SK-N-SH (cell line): ENCODE results near the gene VMAC.
A peak's percentile ranks its signal among the peaks of the same experiment; 100 is the strongest.

Experiments used
- EP300 ChIP-seq, 2 experiments: IDR thresholded peaks; 2 replicates each; pipeline versions ENCODE4 v1.4.0 to v1.6.1; 2012; ENCODE audit warnings: borderline replicate concordance in 1 of 2, low read depth in 1 of 2, low read length in 1 of 2
- EZH2phosphoT487 ChIP-seq: fragments of 200-600 bp; sonication (generic); IDR thresholded peaks from 2 replicates; pipeline ENCODE4 v1.6.1; 2017; ENCODE audit warnings: low read depth, mixed run types, mild to moderate bottlenecking, antibody characterized with exemption, moderate library complexity, borderline replicate concordance
- NFIC ChIP-seq: IDR thresholded peaks from 2 replicates; pipeline ENCODE4 v1.4.0; 2012; ENCODE audit warnings: borderline replicate concordance
- POLR2AphosphoS5 ChIP-seq: IDR thresholded peaks from 2 replicates; pipeline ENCODE4 v1.6.1; 2012; ENCODE audit warnings: low read depth, low read length
- RAD21 ChIP-seq: IDR thresholded peaks from 2 replicates; pipeline ENCODE4 v1.6.1; 2012; ENCODE audit warnings: mild to moderate bottlenecking, low read length
- SMC3 ChIP-seq: IDR thresholded peaks from 2 replicates; pipeline ENCODE4 v1.6.1; 2012; ENCODE audit warnings: low read depth, low read length, improper control_type of control experiment
- TAF1 ChIP-seq: IDR thresholded peaks from 2 replicates; pipeline ENCODE4 v1.6.1; 2012; ENCODE audit warnings: low read depth, mild to moderate bottlenecking, low read length, moderate library complexity, borderline replicate concordance
- TEAD4 ChIP-seq: IDR thresholded peaks from 2 replicates; pipeline ENCODE4 v1.4.0; 2012; ENCODE audit warnings: mild to moderate bottlenecking, borderline replicate concordance; ENCODE audit not compliant: insufficient read depth
- TF ChIP-seq, protein P1 (sequence below): fragments of 200-600 bp; sonication (generic); IDR thresholded peaks from 2 replicates; pipeline ENCODE4 v1.6.1; 2017; ENCODE audit warnings: antibody characterized with exemption, mild to moderate bottlenecking, moderate library complexity
- TF ChIP-seq, protein P2 (sequence below): IDR thresholded peaks from 2 replicates; pipeline ENCODE4 v1.6.1; 2012; ENCODE audit warnings: mild to moderate bottlenecking, low read depth, low read length, moderate library complexity

DNA sequence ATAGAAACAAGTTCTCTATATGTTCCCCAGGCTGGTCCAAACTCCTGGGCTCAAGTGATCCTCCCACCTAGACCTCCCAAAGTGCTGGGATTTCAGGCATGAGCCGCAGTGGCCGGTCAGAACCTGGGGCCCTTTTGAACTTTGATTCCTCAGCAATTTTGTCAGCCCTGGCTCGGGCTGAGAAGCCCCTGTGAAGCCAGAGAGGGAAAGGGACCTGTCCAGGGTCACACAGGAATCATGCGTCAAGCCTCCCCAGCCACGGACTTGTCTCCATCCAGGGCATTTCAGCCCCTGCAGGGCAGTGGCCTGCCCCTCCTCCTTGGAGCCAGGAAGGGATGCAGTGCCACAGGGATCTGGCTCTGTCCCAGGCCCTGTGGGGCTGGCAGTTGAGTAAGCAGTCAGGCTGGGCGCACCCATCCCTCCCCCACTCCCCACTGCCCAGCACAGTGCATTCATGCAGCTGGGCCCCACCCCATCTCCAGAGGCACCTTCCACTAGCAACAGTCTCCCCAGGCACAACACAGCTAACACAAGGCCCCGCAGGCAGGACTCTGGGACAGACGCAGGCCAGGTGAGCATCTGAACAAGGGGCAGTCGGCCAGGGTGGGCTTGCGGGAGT is 9.2 kb downstream of the VMAC start, which contains the start of gene CAPS:
- TF ChIP-seq, protein P1, sequence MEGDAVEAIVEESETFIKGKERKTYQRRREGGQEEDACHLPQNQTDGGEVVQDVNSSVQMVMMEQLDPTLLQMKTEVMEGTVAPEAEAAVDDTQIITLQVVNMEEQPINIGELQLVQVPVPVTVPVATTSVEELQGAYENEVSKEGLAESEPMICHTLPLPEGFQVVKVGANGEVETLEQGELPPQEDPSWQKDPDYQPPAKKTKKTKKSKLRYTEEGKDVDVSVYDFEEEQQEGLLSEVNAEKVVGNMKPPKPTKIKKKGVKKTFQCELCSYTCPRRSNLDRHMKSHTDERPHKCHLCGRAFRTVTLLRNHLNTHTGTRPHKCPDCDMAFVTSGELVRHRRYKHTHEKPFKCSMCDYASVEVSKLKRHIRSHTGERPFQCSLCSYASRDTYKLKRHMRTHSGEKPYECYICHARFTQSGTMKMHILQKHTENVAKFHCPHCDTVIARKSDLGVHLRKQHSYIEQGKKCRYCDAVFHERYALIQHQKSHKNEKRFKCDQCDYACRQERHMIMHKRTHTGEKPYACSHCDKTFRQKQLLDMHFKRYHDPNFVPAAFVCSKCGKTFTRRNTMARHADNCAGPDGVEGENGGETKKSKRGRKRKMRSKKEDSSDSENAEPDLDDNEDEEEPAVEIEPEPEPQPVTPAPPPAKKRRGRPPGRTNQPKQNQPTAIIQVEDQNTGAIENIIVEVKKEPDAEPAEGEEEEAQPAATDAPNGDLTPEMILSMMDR, result no peak
- TF ChIP-seq TEAD4 (no peak), EZH2phosphoT487 (no peak), RAD21 (no peak), EP300 (IDR thresholded peaks at IDR 0.05; ENCODE audit: borderline replicate concordance in 1 of 2, low read depth in 1 of 2, low read length in 1 of 2) (no peak), POLR2AphosphoS5 (no peak), TAF1 (no peak), SMC3 (no peak), NFIC (peak; percentile 42; the same call in 1 of the 2 replicates)
- TF ChIP-seq, protein P2, sequence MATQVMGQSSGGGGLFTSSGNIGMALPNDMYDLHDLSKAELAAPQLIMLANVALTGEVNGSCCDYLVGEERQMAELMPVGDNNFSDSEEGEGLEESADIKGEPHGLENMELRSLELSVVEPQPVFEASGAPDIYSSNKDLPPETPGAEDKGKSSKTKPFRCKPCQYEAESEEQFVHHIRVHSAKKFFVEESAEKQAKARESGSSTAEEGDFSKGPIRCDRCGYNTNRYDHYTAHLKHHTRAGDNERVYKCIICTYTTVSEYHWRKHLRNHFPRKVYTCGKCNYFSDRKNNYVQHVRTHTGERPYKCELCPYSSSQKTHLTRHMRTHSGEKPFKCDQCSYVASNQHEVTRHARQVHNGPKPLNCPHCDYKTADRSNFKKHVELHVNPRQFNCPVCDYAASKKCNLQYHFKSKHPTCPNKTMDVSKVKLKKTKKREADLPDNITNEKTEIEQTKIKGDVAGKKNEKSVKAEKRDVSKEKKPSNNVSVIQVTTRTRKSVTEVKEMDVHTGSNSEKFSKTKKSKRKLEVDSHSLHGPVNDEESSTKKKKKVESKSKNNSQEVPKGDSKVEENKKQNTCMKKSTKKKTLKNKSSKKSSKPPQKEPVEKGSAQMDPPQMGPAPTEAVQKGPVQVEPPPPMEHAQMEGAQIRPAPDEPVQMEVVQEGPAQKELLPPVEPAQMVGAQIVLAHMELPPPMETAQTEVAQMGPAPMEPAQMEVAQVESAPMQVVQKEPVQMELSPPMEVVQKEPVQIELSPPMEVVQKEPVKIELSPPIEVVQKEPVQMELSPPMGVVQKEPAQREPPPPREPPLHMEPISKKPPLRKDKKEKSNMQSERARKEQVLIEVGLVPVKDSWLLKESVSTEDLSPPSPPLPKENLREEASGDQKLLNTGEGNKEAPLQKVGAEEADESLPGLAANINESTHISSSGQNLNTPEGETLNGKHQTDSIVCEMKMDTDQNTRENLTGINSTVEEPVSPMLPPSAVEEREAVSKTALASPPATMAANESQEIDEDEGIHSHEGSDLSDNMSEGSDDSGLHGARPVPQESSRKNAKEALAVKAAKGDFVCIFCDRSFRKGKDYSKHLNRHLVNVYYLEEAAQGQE, result no peak
